DND-41 (cell line): ENCODE data around the gene TMEM91.

Experiments used
- CTCF ChIP-seq: IDR thresholded peaks from 2 replicates; pipeline ENCODE4 v1.5.1; 2012; ENCODE audit warnings: borderline replicate concordance, low read length, moderate library complexity, mild to moderate bottlenecking; ENCODE audit not compliant: poor library complexity, severe bottlenecking; ENCODE audit errors: extremely low read depth
- EZH2 ChIP-seq: IDR thresholded peaks from 3 replicates; pipeline ENCODE4 v1.6.1; 2012; ENCODE audit warnings: borderline replicate concordance, low read depth, mild to moderate bottlenecking, moderate library complexity, low read length, inconsistent platforms; ENCODE audit not compliant: severe bottlenecking

DNA sequence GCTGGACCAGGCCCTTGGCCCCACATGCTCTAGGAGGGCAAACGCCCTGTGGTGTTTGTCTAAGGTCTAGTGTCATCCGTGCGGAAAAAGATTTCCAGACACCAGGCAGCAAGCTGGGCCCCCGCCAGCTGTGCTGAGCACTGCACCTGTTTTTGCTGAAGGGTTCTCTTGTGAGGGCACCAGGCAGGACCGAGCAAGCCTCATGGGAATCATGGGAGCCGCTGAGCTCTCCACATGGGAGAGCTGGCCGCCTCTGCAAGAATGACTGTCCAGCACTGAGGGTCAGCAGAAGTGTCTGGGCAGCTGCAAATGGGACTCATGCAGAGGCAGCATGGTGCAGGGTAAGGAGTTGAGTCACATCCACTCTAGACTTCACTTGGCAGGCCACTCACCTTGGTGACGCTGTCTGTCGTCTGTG is 38.8 kb downstream of the TMEM91 start:
- TF ChIP-seq EZH2 (no peak), CTCF (no peak)
